ENCODE measurements around the gene CERK.
A peak's percentile ranks its signal among the peaks of the same experiment; 100 is the strongest.

The CERK gene

DNA sequence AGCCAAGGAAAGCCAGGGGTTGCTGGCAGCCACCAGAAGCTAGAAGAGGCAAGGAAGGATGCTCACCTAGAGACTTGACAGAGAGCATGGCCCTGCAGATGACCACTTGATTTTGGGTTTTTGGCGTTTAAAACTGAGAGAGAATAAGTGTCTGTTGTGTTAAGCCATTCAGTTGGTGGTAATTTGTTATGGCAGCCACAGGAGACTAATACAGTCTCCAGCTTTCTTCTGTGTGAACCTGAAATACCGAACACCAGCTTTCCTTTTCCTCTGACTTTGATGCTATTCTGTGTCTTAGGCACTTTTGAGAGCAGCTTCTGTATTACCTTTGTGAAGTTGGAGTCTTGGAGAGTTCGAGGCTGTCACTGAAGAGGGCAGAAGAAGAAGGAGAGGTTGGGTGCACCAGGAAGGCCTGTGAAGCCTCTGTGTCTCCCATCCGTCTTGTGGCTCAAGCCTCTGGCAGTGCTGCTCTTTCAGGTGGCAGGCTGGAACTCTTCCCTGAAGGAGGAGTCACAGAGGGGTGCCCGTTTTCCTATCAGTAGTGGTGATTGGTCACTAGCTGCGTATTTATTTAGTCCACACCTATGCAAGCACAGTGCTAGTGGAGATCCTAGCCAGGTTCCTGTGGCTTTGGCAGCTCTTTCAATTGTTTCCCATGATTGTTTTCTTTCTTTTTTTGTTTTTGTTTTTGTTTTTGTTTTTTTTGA, 26.9 kb upstream of the CERK start:
- no peak for DNase-seq

DNA sequence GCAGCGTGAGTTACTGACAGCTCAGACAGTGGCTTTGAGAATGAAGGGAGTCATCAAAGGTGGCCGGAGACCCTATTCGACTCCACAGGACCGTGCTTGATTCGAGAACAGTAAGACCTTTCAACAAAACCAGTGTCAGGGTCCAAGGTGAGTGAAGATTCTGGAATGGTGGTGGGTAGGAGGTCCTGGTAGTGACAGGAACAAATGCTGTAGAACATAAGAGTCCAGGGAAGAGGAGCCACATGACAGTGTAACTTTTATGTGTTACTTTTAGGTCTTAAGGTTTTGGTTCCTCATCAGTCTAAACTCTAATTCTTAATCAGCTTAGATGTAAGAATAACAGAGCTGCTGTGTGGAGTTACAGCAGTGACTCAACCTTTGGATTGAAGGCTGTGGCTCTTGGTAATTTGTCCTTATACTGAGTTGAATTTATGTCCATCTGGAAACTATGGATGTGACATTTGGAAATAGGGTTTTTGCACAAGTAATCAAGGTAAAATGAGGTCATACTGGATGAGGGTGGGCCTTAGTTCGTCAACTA, 26.2 kb upstream of the CERK start:
- no peak for DNase-seq

DNA sequence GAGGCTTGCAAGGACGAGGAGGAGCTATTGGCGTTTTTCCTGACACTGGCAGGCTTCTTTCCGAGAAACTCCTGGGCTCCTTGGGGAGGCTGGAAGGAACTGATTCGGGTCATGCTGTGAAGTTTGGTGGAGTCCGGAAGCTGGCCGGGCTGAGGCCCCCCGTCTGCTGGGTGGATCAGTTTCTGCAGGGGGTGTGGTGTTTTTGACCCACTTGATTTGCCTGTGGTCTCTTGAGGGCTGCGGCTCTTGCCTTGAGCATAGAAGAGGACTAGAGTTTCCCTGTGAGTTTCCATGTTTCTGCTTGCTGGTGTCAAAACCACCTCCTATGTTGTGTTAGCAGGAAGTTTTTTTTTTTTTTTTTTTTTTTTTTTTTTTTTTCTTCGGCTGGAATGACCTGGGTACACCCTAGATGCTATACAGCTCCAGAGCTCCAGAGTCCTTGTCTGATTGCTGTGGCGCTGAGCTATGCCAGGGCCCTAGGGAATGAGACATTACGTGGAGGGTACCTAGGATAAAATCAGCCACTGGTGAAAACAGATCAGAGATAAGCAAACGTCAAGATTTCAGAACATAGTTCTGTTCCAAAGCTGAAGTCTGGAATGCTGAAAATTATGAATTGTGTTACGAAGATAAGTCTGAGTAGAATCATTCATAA, 25.1 kb upstream of the CERK start:
- peak; percentile 54 for DNase-seq

DNA sequence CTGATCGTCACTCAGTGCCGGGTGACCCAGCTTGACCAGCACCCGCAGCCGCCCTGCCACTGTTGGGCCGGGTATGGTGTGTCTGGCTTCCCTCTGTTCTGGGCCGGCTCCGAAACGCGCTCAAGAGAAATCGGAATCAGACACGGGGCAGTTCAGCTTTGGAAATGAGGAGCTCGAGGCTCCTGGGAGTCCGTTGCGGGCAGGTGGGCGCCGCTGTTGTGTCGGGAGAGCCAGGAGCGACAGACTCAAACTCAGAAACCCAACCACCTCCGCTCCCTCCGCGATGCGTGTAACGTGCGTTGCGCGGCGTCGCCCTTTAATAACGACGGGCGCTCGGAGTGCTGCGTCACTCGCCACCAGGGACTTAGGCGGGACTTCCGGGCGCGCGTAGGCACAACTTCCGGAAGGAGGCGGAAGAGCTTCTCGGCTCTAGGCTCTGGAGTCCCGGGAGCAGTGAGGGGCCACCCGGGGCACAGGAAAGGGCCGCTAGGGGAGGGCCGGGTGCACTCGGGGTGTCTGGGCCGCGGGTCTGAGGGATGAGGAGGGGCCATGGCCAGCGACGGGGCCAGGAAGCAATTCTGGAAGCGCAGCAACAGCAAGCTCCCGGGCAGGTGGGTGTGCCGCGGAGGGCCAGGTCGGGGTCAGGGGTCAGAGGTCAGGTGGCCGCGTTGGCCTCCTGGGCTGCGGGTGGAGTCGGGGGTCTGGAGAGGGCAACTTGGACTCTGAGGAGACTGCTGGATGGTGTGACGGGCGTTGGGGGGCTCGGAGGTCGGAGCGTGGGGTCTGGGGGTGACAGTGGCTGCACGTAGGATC, 24.4 kb upstream of the CERK start, which contains the start of gene TBC1D22A:
TSS of gene TBC1D22A (plus strand) at position 413 of the 813 bp plus-strand sequence. CDS start at position 550, 137 bp downstream.
- DNase-seq, result peak; percentile 95

DNA sequence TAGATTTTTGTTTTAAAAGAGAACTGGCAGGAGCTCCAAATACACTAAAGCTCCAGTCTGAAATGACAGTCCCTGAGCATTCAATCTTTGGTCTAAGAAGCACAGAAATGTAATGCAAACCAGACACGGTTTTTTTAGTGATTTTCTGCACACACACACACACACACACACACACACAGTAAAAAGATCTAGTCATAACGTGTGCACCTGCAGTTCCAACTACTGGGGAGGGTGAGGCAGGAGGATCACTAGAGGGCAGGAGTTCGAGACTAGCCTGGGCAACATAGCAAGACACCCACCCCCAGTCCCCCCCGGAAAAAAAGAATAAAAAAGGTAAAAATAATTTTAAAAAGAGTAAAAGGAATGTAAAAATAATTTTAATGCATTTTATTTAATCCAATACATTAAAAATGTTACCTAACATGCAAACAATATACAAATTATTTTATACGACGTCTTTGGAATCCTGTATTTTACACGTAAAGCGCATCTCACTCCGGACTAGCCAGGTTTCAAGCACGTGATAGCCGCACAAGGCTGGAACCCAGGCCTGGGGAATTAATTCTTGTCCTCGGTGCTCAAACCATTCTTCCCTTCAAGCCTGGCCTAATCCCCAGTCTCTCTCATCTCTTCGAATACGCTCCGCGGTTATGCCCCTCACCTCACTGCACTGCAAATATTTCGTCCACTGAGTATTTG, 23.6 kb upstream of the CERK start:
- DNase-seq, result no peak

DNA sequence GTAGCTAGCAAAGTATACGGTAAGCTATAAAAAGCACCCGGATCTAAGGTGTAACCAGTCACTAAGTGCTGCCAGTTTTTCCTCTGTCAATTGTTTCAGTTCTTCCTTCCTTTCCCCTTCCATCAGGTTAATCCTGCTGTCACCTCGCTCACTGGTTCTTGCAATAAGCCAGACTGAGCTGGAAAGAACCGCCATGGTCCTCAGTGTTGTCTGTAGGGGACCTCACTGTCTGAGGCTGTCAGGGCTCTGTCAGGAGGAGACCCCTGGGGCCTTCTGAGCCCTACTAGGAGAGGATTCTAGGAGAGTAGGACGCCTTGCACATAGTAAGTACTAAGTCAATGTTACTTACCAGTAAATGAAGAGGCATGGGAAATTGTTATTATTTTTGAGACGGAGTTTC, 23.0 kb upstream of the CERK start:
- no peak for DNase-seq

DNA sequence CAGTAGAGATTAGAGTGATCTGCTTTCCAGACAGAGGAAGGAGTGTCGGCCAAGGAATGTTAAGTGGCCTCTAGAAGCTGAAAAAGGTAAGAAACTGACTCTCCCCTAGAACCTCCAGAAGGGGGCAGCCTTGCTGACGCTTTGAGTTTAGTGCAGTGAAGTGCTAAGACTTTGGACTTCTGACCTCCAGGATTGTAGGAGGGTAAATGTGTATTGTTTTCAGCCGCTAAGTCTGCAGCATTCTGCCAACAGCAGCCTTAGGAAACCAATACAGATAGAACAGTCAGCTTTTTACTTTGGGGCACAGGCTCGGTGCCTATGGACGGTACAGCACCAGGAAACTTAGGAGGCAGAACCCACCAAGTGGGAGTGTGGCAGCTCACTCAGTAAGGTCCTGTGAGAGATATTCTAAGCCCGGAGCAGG, 20.8 kb upstream of the CERK start:
- peak; percentile 71 for DNase-seq

DNA sequence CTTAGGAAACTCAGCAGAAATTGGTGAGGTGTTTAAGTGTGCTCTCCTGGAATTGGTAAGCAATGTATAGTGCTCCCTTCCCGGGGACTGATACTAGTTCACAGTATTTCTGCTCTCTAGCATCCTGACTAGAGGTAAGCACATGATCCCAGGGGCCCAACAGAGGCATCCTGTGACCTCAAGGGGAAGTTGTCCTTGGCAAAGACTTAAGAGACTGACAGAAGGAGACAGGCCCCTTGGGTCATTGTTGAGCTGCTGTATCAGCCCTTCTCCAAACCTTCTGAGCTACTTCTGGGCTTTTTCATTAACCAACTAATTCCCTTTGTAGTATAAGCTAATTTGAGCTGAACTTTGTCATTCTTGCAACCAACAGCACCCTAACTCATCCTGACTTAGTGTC, 20.1 kb upstream of the CERK start:
- no peak for DNase-seq

DNA sequence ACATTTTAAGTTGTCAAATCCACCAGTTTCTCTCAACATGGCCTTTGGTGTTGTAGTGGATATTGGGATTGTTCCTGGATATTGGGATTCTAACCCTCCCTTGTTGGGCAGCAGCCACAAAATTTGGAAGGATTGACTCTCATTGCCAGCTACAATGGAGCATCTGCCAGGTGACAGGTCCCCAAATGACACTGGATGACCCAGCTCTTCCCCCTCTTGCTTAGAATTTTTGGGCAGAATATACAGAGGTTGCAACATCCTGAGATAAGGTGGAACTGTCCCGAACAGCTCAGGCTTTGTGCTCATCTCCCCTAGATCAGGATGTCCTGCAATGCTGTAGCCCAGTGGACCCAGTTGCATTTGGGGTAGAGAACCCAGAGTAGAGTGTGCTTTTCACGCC, 19.1 kb upstream of the CERK start:
- DNase-seq, result no peak

DNA sequence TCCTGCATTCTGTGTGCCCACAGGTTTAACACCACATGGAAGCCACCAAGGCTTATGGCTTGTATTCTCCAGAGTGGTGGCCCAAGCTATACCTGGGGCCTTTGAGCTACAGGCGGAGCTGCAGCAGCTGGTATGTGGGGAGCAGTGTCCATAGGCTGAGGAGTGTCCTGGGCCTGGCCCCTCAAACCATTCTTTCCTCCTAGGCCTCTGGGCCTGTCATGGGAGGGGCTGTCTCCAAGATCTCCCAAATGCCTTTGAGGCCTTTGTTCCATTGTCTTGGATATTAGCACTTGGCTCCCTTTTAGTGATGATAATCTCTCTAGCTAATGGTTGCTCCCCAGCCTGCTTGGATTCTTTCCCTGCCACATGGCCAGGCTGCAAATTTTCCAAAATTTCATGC, 18.0 kb upstream of the CERK start:
- DNase-seq, result no peak

DNA sequence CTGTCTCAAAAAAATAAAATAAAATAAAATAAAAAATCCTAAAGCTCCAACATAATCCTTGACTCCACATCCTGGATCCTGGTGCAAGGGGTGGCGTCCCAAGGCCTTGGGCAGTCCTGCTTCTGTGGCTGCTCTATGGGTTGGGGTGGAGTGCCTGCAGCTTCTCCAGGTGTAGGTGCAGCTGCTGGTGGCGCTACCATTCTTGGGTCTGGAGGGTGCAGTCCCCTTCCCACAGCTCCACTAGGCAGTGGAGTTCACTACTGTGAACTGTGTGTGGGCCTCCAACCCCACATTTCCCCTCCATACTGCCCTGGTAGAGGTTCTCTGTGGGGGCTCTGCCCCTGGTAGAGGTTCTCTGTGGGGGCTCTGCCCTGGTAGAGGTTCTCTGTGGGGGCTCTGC, 17.5 kb upstream of the CERK start:
- no peak for DNase-seq

DNA sequence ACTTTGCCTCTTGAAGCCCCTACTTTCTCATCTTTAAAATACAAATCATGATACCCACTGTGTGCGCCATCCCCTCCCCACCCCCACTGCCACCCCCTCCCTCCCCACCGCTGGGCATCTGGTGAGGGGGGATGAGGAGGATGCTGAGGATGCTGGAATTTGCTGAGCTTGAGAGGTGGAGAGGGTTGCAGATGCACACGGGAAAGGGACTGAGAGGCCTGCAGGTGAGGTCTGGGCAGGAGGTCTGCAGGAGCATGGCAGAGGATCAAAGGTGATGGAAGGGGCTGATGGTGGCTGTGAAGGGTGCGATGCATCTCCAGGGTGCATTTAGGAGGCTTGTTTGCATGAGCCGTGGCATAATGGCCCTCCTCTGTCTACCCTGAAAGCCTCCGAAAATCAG, 16.8 kb upstream of the CERK start:
- DNase-seq, result no peak

DNA sequence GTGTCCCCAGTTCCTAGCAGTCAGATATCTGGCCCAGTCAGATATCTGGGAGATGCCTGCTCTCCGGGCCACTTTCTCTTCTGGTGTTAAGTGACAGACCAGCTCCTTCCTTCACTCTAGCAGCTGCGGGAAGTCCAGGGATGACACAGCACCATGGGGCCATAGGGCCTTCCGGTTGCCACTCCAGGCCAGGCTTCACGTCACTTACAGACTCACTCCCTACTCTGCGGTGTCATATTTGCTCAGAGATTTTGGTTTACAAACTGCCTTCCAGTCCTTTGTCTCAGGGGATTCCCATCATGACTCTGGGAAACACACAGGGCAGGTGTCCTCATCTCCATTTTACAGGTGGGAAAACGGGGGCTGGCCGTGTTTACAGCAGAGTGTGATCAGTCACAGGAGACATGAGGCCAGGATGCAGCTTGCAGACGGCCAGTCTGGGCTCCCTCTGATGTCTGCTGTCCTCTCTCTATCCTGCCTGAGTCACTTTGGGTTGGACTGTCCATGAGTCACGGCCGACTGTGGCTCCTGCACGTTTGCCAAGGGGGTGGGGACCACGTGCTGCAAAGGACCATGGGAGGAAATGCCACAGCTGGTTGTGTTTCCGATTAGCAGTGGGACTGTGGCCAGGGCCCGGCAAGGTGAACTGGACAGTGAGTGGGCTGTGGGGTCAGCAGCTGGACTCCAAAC, 16.2 kb upstream of the CERK start:
- peak; percentile 23 for DNase-seq

DNA sequence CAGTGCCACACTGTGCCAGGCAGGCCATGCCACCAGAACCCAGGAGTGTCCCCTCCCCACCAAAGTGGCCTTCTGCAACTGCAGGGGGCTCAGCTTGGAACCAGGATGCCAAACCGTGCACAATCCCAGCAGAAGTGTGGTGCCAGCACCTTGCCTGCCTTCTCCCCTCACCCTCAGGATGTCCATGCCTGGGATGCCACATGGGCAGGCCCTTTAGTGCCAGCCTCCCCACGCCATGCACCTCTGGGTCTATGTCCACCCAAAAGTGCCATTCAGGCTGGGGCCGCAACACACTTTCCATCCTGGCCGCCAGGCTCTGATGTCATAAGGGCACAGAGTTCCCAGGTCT, 15.7 kb upstream of the CERK start:
- DNase-seq, result no peak

DNA sequence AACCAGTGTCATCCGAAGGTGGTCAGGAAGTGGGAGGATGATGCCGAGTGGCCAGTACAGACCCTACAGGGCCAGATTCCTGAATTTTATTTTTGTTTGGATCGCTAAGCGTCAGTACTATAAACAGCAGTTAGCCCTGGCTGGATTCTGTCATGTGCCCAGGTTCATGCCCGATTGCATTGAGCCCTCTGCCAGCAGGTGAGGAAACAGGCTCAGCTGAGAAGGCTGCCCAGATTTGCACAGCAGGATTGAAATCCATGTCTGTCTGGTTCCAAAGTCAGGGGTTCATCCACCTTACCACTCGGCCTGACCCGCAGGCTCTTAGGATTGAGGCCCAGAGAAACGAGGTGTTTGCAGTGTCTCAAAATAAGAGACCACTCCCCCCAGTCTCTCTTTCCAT, 15.3 kb upstream of the CERK start:
- DNase-seq, result no peak

DNA sequence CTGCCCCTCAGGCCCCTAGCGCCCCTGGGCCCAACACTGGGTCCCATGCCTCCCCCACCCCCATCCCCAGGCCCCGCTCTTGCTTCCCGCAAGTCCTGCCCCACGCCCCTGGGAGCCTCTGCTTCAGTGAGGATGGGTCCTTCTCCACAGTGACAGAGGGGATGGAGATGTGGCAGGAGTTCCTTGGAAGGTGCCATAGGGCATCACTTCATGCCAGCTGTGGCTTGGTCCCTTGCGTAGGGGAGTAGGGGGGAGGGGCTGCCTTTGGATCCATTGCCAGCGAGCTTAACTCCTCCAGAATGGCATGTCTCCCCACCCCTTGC, 14.9 kb upstream of the CERK start:
- no peak for DNase-seq

DNA sequence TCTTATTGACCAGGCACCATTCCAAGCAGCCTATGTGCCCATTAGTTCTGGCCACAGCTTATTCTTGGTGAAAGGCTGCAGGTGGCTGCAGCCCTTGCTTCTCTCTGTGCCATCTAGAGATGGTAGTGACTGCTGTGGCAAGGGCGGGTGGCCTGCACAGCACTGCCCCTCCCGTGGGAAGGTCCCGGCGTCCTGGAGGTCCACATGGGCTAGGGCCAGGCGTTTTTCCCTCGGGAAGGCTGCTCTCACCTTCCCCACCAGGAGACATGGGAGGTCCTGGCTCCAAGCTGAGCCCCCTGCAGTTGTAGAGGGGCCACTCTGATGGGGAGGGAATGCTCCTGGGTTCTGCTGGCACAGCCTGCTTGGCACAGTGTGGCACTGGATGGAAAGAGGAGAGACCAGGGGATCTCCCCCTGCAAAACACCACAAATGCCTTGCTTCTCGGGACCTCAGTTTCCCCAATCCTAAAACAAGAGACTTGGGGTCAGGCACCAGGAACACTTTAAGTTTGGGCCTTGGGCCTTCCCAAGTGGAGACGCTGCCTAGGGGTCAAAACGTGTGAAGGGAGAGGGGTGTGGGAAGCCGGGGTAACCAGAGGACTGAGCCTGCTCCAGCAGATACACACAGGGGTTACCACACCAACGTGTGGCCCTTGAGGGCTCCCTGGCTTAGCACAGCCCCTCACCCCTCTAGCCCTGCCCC, 14.4 kb upstream of the CERK start:
- no peak for DNase-seq

DNA sequence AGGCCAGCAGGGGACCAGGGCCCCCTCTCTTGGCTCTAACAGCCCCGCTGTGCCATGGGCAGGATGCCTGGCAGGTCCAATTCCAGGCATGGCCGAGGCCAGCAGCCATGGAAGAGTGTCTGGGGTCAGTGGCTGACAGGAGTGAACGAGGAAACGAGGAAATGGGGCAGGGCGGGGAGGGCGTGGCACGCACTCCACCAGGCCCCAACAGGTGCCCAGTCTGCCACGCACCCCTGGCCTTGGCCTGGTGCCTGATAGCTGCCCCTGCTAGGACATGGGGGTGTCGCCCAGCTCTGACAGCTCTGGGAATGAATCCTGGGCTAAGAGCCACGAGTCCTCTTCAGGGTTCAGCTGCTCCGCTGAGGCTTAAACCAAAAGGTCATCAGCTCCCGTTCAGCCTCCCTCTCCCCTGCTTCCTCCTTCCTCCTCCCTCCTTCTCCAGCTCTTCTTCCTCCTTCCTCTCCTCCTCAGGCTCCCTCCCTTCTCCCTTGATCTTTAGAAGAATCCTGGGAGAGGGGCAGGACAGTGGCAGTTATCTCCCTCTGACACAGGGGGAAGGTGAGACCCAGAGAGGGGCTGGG, 12.9 kb upstream of the CERK start:
- no peak for DNase-seq

DNA sequence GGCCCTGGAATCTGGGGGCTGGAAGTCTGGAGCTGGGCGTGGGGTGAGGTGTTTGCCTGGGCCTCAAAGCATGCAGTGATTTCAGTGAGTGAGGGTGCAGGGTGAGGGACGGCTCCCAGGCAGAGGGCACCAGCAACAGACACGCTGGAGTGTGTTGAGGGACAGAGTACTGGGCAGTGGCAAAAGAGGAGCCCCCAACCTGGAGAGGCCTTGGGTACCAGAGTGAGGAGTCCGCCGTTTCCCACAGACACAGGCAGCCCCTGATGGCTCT, 12.4 kb upstream of the CERK start:
- no peak for DNase-seq

DNA sequence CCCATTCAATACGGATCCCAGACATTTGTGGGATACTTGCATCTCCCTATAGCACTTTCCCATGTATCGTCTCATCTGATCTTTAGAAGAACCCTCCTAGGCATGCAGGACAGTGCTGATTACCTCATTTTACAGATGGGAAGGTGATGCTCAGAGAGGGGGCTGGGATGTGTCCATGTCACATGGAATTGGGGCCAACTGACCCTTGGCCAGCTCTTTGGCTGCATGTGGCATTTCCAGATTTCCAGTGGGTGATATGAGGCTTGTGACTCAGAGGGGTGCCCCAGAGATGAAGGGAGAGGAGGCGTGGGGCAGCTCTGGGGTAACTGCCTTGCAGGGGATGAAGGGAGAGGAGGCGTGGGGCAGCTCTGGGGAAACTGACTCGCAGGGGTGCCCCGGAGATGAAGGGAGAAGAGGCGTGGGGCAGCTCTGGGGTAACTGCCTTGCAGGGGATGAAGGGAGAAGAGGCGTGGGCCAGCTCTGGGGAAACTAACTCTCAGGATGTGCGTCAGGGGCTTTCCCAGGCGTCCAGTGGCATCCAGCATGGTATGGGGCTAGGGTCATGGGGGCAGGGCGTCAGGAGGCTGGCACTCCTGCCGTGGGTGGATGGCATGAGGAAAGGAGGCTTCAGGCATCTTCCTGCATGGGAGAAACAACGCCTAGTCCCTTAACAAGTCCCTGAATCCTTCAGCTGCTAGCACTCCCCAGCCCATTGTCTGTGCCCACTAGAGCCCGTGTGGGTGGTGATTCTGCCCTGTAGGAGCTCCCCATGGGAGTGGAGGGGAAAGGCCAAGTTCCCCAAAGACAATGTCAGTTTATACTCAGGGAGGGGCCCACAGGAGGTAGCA, 11.9 kb upstream of the CERK start:
- no peak for DNase-seq
